Neural progenitor cell (in vitro differentiated cells): ENCODE data around the gene RNF5.

Experiments
- CTCF ChIP-seq: fragments of 200-600 bp; sonication (generic); IDR thresholded peaks from 2 replicates; pipeline ENCODE4 v1.5.1; 2017; ENCODE audit warnings: antibody characterized with exemption, mild to moderate bottlenecking
- EZH2 ChIP-seq: fragments of 200-600 bp; sonication (generic); IDR thresholded peaks from 2 replicates; pipeline ENCODE4 v1.6.1; 2017; ENCODE audit warnings: antibody characterized with exemption, mild to moderate bottlenecking, moderate library complexity

DNA sequence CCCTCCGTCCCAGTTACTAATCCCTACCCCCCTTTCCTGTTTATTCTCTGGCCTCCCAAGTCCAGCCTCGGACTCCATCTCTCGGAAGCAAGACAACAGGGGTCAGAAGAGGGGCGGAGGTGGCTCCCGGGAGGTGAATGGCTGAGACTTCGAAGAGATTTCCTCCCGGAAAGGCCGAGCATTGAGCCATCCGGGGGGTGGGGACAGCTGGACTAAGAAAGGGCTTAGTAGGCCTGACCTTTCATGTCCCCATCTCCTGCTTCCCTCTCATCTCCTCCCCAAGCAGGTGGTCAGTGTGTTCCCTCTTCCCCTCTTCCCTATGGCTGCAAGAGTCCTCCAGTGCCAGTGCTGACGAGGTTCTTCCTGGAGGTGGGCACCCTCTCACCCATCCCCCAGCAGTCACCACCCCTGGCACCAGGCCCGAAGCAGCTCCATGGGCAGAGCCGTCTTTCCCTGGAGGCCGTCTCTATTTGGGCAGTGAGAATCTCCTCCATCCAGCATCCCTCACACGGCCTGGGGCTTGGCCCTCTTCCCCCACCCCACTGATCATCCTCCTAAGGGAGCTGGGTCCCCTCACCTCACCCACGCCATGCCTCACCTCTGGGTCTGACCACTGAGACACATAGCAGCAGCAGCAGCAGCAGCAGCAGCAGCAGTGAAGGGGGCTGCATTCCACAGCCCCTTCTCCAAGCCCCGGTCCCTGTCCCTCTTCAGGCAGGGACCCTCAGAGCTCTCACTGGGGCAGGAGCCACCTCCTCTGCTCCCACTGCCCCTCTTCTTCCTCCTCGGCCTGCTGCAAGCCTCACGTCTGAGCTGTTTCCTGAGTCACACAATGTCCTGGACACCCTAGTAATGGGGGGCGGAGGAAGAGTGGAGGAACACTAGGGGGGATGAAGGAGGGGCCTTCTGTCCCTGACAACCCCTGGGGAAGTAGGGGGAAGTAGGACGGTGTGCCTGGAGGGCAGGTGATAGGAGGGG lies 45.3 kb downstream of the RNF5 start, which contains the start of gene NOTCH4:
- no peak for TF ChIP-seq CTCF
- TF ChIP-seq EZH2: no peak
